GM21619 (cell line): ENCODE data around the gene CFAP251.
"Not testable (repeated sequence)": the region's sequence is repeated elsewhere in the genome, so short reads cannot be mapped to it uniquely, and the experiment has no call there.

ENCODE experiments used
- ATAC-seq: cut with Tn5 transposase; IDR thresholded peaks from one replicate; pipeline ENCODE4 v1.9.1; 2021; ENCODE audit not compliant: unreplicated experiment

CFAP251 gene, protein sequence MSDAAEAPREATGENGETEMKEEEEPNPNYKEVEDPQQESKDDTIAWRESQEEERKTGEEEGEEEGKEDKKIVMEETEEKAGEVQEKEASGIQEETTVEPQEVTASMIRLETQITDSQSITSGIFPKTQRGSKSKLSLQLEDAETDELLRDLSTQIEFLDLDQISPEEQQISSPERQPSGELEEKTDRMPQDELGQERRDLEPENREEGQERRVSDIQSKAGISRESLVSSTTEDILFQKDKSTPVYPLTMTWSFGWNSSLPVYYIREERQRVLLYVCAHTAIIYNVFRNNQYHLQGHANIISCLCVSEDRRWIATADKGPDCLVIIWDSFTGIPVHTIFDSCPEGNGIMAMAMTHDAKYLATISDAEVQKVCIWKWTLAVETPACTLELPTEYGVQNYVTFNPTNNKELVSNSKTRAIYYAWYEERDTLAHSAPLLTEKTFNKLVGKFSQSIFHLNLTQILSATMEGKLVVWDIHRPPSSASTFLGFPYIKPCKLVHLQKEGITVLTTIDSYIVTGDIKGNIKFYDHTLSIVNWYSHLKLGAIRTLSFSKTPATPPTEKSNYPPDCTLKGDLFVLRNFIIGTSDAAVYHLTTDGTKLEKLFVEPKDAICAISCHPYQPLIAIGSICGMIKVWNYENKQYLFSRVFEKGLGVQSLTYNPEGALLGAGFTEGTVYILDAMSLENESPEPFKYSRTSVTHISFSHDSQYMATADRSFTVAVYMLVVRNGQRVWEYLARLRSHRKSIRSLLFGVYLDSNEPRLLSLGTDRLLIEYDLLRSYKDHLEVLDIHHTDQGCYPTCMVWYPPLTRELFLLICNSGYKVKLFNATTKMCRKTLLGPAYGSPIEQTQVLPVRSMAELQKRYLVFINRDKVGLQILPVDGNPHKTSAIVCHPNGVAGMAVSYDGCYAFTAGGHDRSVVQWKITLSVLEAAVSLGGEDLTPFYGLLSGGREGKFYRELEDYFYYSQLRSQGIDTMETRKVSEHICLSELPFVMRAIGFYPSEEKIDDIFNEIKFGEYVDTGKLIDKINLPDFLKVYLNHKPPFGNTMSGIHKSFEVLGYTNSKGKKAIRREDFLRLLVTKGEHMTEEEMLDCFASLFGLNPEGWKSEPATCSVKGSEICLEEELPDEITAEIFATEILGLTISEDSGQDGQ

GRCh38 chr12:121917950-121918678 is at the start of gene CFAP251:
Gene CFAP251, plus strand, starts transcription at chr12:121918592. Its CDS starts 2,714 bp downstream, at chr12:121921306.
- ATAC-seq, result peak; percentile 93

DNA sequence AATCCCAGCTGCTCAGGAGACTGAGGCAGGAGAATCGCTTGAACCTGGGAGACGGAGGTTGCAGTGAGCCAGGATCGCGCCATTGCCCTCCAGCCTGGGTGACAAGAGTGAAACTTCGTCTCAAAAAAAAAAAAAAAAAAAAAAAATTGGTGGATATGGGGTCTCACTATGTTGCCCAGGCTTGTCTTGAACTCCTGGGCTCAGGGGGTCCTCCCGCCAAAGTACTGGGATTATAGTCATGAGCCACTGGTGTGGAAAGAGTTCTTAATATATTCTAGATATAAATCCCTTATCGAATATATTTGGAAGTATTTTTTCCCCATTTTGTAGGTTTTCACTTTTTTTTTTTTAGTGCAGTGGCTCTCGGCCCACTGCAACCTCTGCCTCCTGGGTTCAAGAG is 49.2 kb upstream of the CFAP251 start:
- not testable (repeated sequence) for ATAC-seq

GRCh38 chr12:121871467-121871866 is 46.9 kb upstream of the CFAP251 start:
- ATAC-seq, result no peak

- no peak for ATAC-seq
These were observed 45.7 kb upstream of the CFAP251 start for GRCh38 chr12:121872546-121873215.

GRCh38 chr12:121873216-121873569 is 45.2 kb upstream of the CFAP251 start:
- no peak for ATAC-seq

DNA sequence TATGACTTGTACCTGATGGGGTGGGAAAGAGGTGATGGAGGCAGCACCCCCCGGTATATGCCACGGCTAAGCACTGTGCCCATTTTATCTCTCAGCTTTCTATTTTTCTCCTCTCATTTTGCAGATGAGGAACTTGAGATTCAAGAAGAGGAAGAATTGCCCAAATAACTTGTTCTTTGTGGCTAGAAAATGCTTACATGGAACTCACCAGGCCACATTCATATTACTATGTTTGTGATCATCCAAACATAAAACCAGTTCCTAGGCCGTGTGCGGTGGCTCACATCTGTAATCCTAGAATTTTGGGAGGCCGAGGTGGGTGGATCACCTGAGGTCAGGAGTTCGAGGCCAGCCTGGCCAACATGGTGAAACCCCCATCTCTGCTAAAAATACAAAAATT is 44.3 kb upstream of the CFAP251 start:
- no peak for ATAC-seq

DNA sequence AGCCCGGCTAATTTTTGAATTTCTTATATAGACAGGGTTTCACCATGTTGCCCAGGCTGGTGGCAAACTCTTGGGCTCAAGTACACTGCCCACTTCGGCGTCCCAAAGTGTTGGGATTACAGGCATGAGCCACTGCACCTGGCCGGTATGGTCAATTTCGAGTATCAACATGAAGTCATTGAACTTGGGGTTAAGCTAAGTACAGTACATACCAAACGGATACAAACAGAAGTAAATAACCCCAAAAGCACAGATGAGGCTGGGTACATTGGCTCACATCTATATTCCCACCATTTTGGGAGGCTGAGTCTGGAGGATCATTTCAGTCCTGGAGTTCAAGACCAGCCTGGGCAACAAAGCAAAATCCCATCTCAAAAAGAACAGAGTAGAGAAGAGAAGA is 42.8 kb upstream of the CFAP251 start:
- no peak for ATAC-seq

- ATAC-seq, result not testable (repeated sequence)
These were observed 42.3 kb upstream of the CFAP251 start for GRCh38 chr12:121876080-121876447.

GRCh38 chr12:121883315-121883660 is 35.1 kb upstream of the CFAP251 start:
- no peak for ATAC-seq

DNA sequence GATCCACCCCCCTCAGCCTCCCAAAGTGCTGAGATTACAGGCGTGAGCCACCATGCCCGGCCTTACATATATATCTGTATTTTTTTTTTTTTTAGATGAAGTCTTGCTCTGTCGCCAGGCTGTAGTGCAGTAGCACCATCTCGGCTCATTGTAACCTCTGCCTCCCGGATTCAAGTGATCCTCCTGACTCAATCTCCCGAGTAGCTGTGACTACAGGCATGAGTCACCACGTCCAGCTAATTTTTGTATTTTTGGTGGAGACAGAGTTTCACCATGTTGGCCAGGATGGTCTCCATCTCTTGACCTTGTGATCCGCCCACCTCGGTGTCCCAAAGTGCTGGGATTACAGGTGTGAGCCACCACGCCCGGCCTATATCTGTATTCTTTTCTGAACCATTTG is 33.3 kb upstream of the CFAP251 start:
- ATAC-seq, result not testable (repeated sequence)

GRCh38 chr12:121888083-121888477 is 30.3 kb upstream of the CFAP251 start:
- no peak for ATAC-seq

- ATAC-seq, result peak; percentile 90
These were observed 29.7 kb upstream of the CFAP251 start, which contains the start of gene PSMD9 for GRCh38 chr12:121888478-121889273. Gene PSMD9, plus strand, starts transcription at chr12:121888790. Its CDS starts 67 bp downstream, at chr12:121888857.

DNA sequence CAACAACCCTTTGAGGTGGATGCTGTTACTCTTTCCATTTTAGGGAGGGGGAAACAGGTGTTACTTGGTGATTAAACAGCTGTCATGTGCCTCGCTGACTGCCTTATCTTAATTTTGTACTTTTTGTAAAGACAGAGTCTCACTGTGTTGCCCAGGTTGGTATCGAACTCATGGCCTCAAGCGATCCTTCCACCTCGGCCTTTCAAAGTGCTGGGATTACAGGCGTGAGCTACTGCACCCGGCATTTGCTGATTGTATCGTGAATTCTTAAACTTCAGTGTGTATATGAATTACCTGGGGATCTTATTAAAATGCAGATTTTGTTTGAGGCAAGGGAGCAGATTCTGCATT is 29.1 kb upstream of the CFAP251 start:
- no peak for ATAC-seq

DNA sequence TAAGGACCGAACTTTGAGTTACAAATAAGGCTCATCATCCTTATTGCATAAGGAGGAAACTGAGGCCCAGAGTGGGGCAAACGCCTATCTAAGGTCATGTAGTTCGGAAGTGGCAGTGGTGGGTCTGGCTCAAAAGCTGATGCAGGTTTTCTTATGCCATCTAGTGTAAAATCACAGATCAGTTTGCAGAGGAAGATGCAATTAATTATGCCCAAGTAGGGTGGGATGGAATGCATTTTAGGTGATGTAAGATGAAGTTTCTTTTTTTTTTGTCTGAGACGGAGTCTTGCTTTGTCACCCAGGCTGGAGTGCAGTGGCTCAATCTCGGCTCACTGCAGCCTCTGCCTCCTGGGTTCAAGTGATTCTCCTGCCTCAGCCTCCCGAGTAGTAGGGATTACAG is 28.7 kb upstream of the CFAP251 start:
- not testable (repeated sequence) for ATAC-seq

DNA sequence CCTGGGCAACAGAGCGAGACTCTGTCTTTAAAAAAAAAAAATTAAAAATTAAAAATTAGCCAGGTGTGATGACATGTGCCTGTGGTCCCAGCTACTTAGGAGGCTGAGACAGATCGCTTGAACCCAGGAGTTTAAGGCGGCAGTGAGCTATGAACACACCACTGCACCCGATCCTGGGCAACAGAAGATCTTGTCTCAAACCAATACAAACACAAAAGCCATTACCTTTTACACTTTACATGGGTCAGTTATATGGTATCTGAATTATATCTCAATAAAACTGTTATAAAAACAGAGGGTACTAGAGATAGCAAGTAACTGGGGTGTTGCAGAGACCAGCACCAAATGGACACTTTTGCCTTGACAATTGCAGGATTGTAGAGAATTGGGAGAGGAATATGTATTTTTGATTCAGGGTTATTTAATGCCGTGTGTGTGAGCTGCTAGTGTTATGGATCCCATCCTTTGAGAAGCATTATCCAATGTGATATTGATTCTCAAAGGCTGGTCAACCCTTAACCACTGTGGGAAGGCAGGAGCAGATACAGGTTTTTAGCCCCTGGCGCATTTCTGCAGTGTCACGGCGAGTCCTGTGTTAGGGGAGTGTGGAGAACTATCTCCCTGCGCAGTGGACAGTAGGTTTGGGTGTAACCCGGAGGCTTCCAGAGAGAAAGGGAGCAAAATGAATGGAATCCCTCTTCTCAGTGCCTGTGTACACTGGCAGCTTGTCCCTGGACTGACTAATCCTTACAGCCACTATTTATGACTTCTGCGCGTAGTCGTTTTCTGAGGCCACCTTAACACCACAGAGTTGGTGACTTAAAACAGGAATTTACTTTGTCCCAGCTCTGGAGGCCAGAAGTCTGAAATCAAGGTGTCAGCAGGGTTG is 25.5 kb upstream of the CFAP251 start:
- ATAC-seq, result no peak

- ATAC-seq, result no peak
These were observed 24.4 kb upstream of the CFAP251 start for GRCh38 chr12:121893961-121894460.

- no peak for ATAC-seq
These were observed 23.8 kb upstream of the CFAP251 start for GRCh38 chr12:121894633-121895032.

DNA sequence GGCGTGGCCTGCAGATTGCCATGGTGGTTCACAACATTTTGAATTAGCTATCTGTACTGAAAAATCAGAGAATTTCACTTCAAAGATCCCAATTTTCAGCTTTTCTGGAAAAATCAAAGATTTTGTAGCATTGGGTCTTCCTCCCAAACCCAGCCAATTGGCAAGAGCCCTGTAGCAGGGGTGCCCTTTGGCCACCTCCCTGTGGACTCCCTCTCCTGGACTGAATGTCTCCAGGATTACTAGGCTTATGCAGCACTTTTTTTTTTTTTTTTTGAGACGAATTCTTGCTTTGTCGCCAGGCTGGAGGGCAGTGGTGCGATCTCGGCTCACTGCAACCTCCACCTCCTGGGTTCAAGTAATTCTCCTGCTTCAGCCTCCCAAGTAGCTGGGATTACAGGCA is 20.1 kb upstream of the CFAP251 start:
- ATAC-seq, result no peak
